H1 (cell line): ENCODE data around the gene MAP2K2. TPM values are rescaled to one million over a fixed set of nuclear protein-coding genes. Genes with fewer than 3 reads are reported as not detected.

Experiments used
- polyA plus RNA-seq, 7 experiments: library from polyadenylated mRNA; depleted of rRNA in 3 of 7; stranded (reverse) in 5 of 7; unstranded in 2 of 7; fragments of >200 nt in 5 of 7; fragments of 200-250 nt in 2 of 7; gene quantifications; 1 replicate in 5 of 7; 2 replicates in 1 of 7; 4 replicates in 1 of 7; pipeline versions ENCODE4 v1.2.1 to v1.2.3, GENCODE V29; 2011 to 2013; ENCODE audit warnings: missing spikeins in 2 of 7, mixed read lengths in 2 of 7
- small RNA-seq: library from polyadenylated mRNA; stranded (forward); fragments of <200 nt; extraction: miRNeasy Mini kit (QIAGEN cat#:217004); gene quantifications from one replicate; pipeline ENCODE3, GENCODE V24; 2013; ENCODE audit not compliant: insufficient read depth
- total RNA-seq: library from RNA; stranded (reverse); fragmentation: NEBNext Ultra II Directional; extraction: Animal tissue kit (Norgen Biotek cat#: 25700); gene quantifications from 2 replicates; pipeline ENCODE4 v1.2.1, GENCODE V29; 2021

Gene MAP2K2
- total and polyA plus RNA-seq, 2 of the 8 experiments (the other 6 are each of a cell fraction or from before 2014, with no cell fraction given): 111 to 162 TPM

Small RNA genes within 50 kb of the gene (small RNA-seq; reads per million reads assigned to genes)
- gene RF00017: not detected

Other genes starting within 250 kb of the MAP2K2 start
- 31.6 and 33.8 TPM in 2 replicates for gene ATCAY, start 243.4 kb downstream of the MAP2K2 start, total RNA-seq
- gene ATCAY, start 243.4 kb downstream of the MAP2K2 start, polyA plus RNA-seq (2011; rRNA removed): 24.4 and 31.6 TPM in 2 replicates
- gene NMRK2, start 191.1 kb downstream of the MAP2K2 start, total RNA-seq: 86.2 and 87.4 TPM in 2 replicates
- gene NMRK2, start 191.1 kb downstream of the MAP2K2 start, polyA plus RNA-seq (2011; rRNA removed): 206 and 227 TPM in 2 replicates
- 78.1 and 80.8 TPM in 2 replicates for gene DAPK3, start 153.0 kb downstream of the MAP2K2 start, total RNA-seq
- gene DAPK3, start 153.0 kb downstream of the MAP2K2 start, polyA plus RNA-seq (2011; rRNA removed): 53.2 and 76.8 TPM in 2 replicates
- gene EEF2, start 138.7 kb downstream of the MAP2K2 start, total RNA-seq: 3,380 and 3,443 TPM in 2 replicates
- 1,554 and 2,482 TPM in 2 replicates for gene EEF2, start 138.7 kb downstream of the MAP2K2 start, polyA plus RNA-seq (2011; rRNA removed)
- gene PIAS4, start 116.4 kb downstream of the MAP2K2 start, total RNA-seq: 41.4 and 51.4 TPM in 2 replicates
- 30.2 and 50.9 TPM in 2 replicates for gene PIAS4, start 116.4 kb downstream of the MAP2K2 start, polyA plus RNA-seq (2011; rRNA removed)
- gene ZBTB7A, start 57.2 kb downstream of the MAP2K2 start, total RNA-seq: 16.6 and 17.8 TPM in 2 replicates
- gene ZBTB7A, start 57.2 kb downstream of the MAP2K2 start, polyA plus RNA-seq (2011; rRNA removed): 5.6 and 9.1 TPM in 2 replicates
- gene CREB3L3, start 29.5 kb upstream of the MAP2K2 start, total RNA-seq: not detected in 2 replicates
- gene CREB3L3, start 29.5 kb upstream of the MAP2K2 start, polyA plus RNA-seq (2011; rRNA removed): 0.12 and 0.17 TPM in 2 replicates
- 23.9 and 25.2 TPM in 2 replicates for gene SIRT6, start 58.4 kb upstream of the MAP2K2 start, total RNA-seq
- 27.0 and 39.3 TPM in 2 replicates for gene SIRT6, start 58.4 kb upstream of the MAP2K2 start, polyA plus RNA-seq (2011; rRNA removed)
- 14.1 and 14.5 TPM in 2 replicates for gene ANKRD24, start 58.6 kb upstream of the MAP2K2 start, total RNA-seq
- 7.6 and 15.1 TPM in 2 replicates for gene ANKRD24, start 58.6 kb upstream of the MAP2K2 start, polyA plus RNA-seq (2011; rRNA removed)
- gene EBI3, start 105.4 kb upstream of the MAP2K2 start, total RNA-seq: 0.99 and 1.1 TPM in 2 replicates
- gene EBI3, start 105.4 kb upstream of the MAP2K2 start, polyA plus RNA-seq (2011; rRNA removed): 5.2 and 8.4 TPM in 2 replicates
- 26.8 and 28.6 TPM in 2 replicates for gene YJU2, start 123.0 kb upstream of the MAP2K2 start, total RNA-seq
- 27.7 and 35.4 TPM in 2 replicates for gene YJU2, start 123.0 kb upstream of the MAP2K2 start, polyA plus RNA-seq (2011; rRNA removed)
- 5.8 and 7.3 TPM in 2 replicates for gene SHD, start 155.1 kb upstream of the MAP2K2 start, total RNA-seq
- 10.7 and 15.5 TPM in 2 replicates for gene SHD, start 155.1 kb upstream of the MAP2K2 start, polyA plus RNA-seq (2011; rRNA removed)
- gene TMIGD2, start 178.3 kb upstream of the MAP2K2 start, total RNA-seq: 0.38 and 0.41 TPM in 2 replicates
- 0.39 and 0.58 TPM in 2 replicates for gene TMIGD2, start 178.3 kb upstream of the MAP2K2 start, polyA plus RNA-seq (2011; rRNA removed)
- gene FSD1, start 180.5 kb upstream of the MAP2K2 start, total RNA-seq: 54.8 and 58.8 TPM in 2 replicates
- gene FSD1, start 180.5 kb upstream of the MAP2K2 start, polyA plus RNA-seq (2011; rRNA removed): 181 and 194 TPM in 2 replicates
- gene STAP2, start 214.7 kb upstream of the MAP2K2 start, total RNA-seq: 15.3 and 18.1 TPM in 2 replicates
- gene STAP2, start 214.7 kb upstream of the MAP2K2 start, polyA plus RNA-seq (2011; rRNA removed): 33.6 and 37.3 TPM in 2 replicates
- gene MPND, start 219.4 kb upstream of the MAP2K2 start, total RNA-seq: 24.2 and 27.7 TPM in 2 replicates
- gene MPND, start 219.4 kb upstream of the MAP2K2 start, polyA plus RNA-seq (2011; rRNA removed): 22.9 and 31.6 TPM in 2 replicates